HepG2 (cell line): ENCODE data around the gene RNF126. TPM values are rescaled to one million over a fixed set of nuclear protein-coding genes. Genes with fewer than 3 reads are reported as not detected.
A peak's percentile ranks its signal among the peaks of the same experiment; 100 is the strongest.

Experiments used
- ARID5B ChIP-seq: IDR thresholded peaks from 2 replicates; pipeline ENCODE4 v1.4.0; 2020; ENCODE audit warnings: mild to moderate bottlenecking, missing genetic modification reagents
- BCL6 ChIP-seq: IDR thresholded peaks from 2 replicates; pipeline ENCODE4 v1.6.1; 2016; ENCODE audit warnings: missing genetic modification reagents, missing compliant biosample characterization
- GATA4 ChIP-seq: sonication (generic); IDR thresholded peaks from 2 replicates; pipeline ENCODE4 v1.6.1; 2016; ENCODE audit warnings: antibody characterized with exemption, low read depth, borderline replicate concordance
- RBFOX2 ChIP-seq: fragments of 200-400 bp; formaldehyde crosslinking; IDR thresholded peaks from 2 replicates; pipeline ENCODE4 v1.6.1; 2017; ENCODE audit warnings: low read depth, mild to moderate bottlenecking, low read length
- SKIL ChIP-seq: sonication (generic); formaldehyde crosslinking; IDR thresholded peaks from 2 replicates; pipeline ENCODE4 v1.8.0; 2022; ENCODE audit warnings: missing genetic modification reagents, mild to moderate bottlenecking, moderate library complexity, borderline replicate concordance
- SMARCC2 ChIP-seq: fragments of 450-650 bp; IDR thresholded peaks from 2 replicates; pipeline ENCODE4 v1.6.1; 2017; ENCODE audit warnings: antibody characterized with exemption, mild to moderate bottlenecking
- SOX13 ChIP-seq, 3 experiments: fragments of 450-650 bp in 1 of 3; sonication (generic) in 1 of 3; formaldehyde crosslinking in 1 of 3; IDR thresholded peaks in 2 of 3; conservative IDR thresholded peaks in 1 of 3; 2 replicates each; pipeline versions ENCODE4 v1.5.0 to v1.6.1; 2016 to 2020; ENCODE audit warnings: antibody characterized with exemption in 1 of 3, mild to moderate bottlenecking in 1 of 3, missing compliant biosample characterization in 1 of 3, missing genetic modification reagents in 1 of 3, moderate library complexity in 1 of 3
- UBTF ChIP-seq: sonication (generic); formaldehyde crosslinking; IDR thresholded peaks from 2 replicates; pipeline ENCODE4 v1.4.0; 2020; ENCODE audit warnings: mild to moderate bottlenecking, missing genetic modification reagents
- ZNF234 ChIP-seq: sonication (generic); formaldehyde crosslinking; conservative IDR thresholded peaks from 2 replicates; pipeline ENCODE4 v1.5.1; 2020; ENCODE audit warnings: mild to moderate bottlenecking, missing genetic modification reagents
- ZNF646 ChIP-seq: sonication (generic); formaldehyde crosslinking; IDR thresholded peaks from 2 replicates; pipeline ENCODE4 v1.9.0; 2021; ENCODE audit warnings: mild to moderate bottlenecking, missing genetic modification reagents
- ZNF709 ChIP-seq: sonication (generic); formaldehyde crosslinking; IDR thresholded peaks from 2 replicates; pipeline ENCODE4 v1.5.0; 2020; ENCODE audit warnings: mild to moderate bottlenecking, missing genetic modification reagents
- polyA plus RNA-seq, 8 experiments: library from polyadenylated mRNA; depleted of rRNA in 3 of 8; stranded (reverse) in 7 of 8; unstranded in 1 of 8; fragments of >200 nt; fragmentation: Illumina TruSeq in 4 of 8; extraction: Trizol in 4 of 8; gene quantifications; 2 replicates each; pipeline versions ENCODE4 v1.2.1 to v1.2.3, GENCODE V29; 2011 to 2016; ENCODE audit warnings: low read depth in 4 of 8, missing spikeins in 1 of 8, mixed read lengths in 1 of 8; ENCODE audit not compliant: insufficient read depth in 1 of 8
- total RNA-seq, 5 experiments: library from RNA; depleted of rRNA; stranded (reverse); fragments of >200 nt; fragmentation: Illumina TruSeq; extraction: Trizol; gene quantifications; 2 replicates each; pipeline ENCODE4 v1.2.3, GENCODE V29; 2016; ENCODE audit warnings: low read depth in 1 of 5

Gene RNF126
- total and polyA plus RNA-seq, 2 of the 13 experiments (the other 11 are each of a cell fraction or from before 2014, with no cell fraction given): 23.2 to 34.0 TPM

- TF ChIP-seq ZNF646 (CRISPR knock-in tag) (no peak), RBFOX2 (no peak), SOX13 (IDR thresholded peaks at IDR 0.05) (no peak), SOX13 (CRISPR knock-in tag; conservative IDR thresholded peaks at IDR 0.05 in 1 of 2, IDR thresholded peaks at IDR 0.05 in 1 of 2) (peak in 1 of 2 experiments; percentile 19; a peak in 1 of 4 replicates), GATA4 (no peak), BCL6 (CRISPR knock-in tag) (0 out of 2 replicates have a peak, but pooled peaks have one; percentile 38), ZNF709 (CRISPR knock-in tag) (no peak), UBTF (0 out of 2 replicates have a peak, but pooled peaks have one; percentile 20), ZNF234 (no peak), SKIL (peak; percentile 92), ARID5B (0 out of 2 replicates have a peak, but pooled peaks have one; percentile 14), SMARCC2 (no peak)
Observed at GRCh38 chr19:674282-675151, 11.5 kb upstream of the RNF126 start (continued).
